PC-3 (cell line): Measurements from ENCODE around the gene KDM4B.

Source experiments
- CTCF ChIP-seq: fragments of 300-600 bp; sonication (generic); conservative IDR thresholded peaks from 2 replicates; pipeline ENCODE4 v1.5.1; 2017; ENCODE audit warnings: antibody characterized with exemption, low read depth, mild to moderate bottlenecking, low read length
- EZH2 ChIP-seq: fragments of 300-600 bp; sonication (generic); IDR thresholded peaks from one replicate; pipeline ENCODE4 v1.6.1; 2017; ENCODE audit warnings: antibody characterized with exemption, mild to moderate bottlenecking, low read length; ENCODE audit not compliant: unreplicated experiment

GRCh38 chr19:5026706-5027273, 57.9 kb downstream of the KDM4B start:
- peak; percentile 60 for TF ChIP-seq CTCF
- no peak for TF ChIP-seq EZH2
